ENCODE results near the gene CERKL. TPM values are rescaled to one million over a fixed set of nuclear protein-coding genes. Genes with fewer than 3 reads are reported as not detected.

Gene CERKL
- total and polyA plus RNA-seq, 9 of the 15 experiments (the other 6 are each of a cell fraction or from before 2014, with no cell fraction given), result 0.04 to 0.08 TPM; not detected in 7

- intact Hi-C loops (cut with micrococcal nuclease), result no loop called here
- in situ Hi-C loops (cut with MboI), result no loop called here
- no peaks in the 10 kb centered on the region for H3K36me3 ChIP-seq (ENCODE audit: control insufficient read depth, insufficient read depth, low read length)
- FAIRE-seq, result no peak
- BruUV-seq (replicated peaks), result no TSS peak
- no peaks in the 10 kb centered on the region for H3K4me1 ChIP-seq (replicated peaks in 1 of 2; ENCODE audit: control insufficient read depth in 2 of 2, insufficient read depth in 2 of 2, low read length in 2 of 2)
- H3K9me1 ChIP-seq (ENCODE audit: control insufficient read depth, insufficient read depth, low read length), result no peaks in the 10 kb centered on the region
- no peak overlapping the region for H3K27ac ChIP-seq (ENCODE audit: extremely low read depth, low read depth, low read length)
- ATAC-seq, result no peak
- ChIA-PET POLR2A (no interaction called here), CTCF (ENCODE audit: low intra/inter-chr PET ratio) (no interaction called here)
- H3K9me3 ChIP-seq (replicated peaks; ENCODE audit: control insufficient read depth, insufficient read depth, low read depth, low read length), result no peaks in the 10 kb centered on the region
- WGBS (ENCODE audit: insufficient coverage, low coverage, missing lambda C conversion rate), result 3% methylated on average over 3 of the region's 3 CpGs
- H3K27me3 ChIP-seq (ENCODE audit: control insufficient read depth in 2 of 2, insufficient read depth in 2 of 2, low read length in 2 of 2), result no peaks in the 10 kb centered on the region
- H4K20me1 ChIP-seq (replicated peaks; ENCODE audit: control insufficient read depth, insufficient read depth, low read length), result no peaks in the 10 kb centered on the region
- no peak overlapping the region for H3K9ac ChIP-seq (ENCODE audit: insufficient read depth in 1 of 2, low read depth in 2 of 2, low read length in 2 of 2)
- no peak for DNase-seq (ENCODE audit: extremely low read depth in 1 of 4, low spot score in 3 of 4)
- no peak overlapping the region for H3K4me2 ChIP-seq (ENCODE audit: insufficient read depth, low read length)
- no peak overlapping the region for H3K4me3 ChIP-seq
- H2AFZ ChIP-seq (ENCODE audit: low read depth, low read length), result no peak overlapping the region
- no peaks in the 10 kb centered on the region for H3K79me2 ChIP-seq (ENCODE audit: control insufficient read depth, insufficient read depth, low read length)
- TF ChIP-seq NR2F6 (CRISPR knock-in tag; IDR thresholded peaks at IDR 0.05), result no peak
- no peak for TF ChIP-seq MAZ (CRISPR knock-in tag; conservative IDR thresholded peaks at IDR 0.05 in 1 of 2, IDR thresholded peaks at IDR 0.05 in 1 of 2)
- 0 out of 2 replicates have a peak, but pooled peaks have one; percentile 24 for TF ChIP-seq ZNF316 (IDR thresholded peaks at IDR 0.05)
- peak; percentile 46; the same call in 1 of the 2 replicates for TF ChIP-seq MAFF (IDR thresholded peaks at IDR 0.05; ENCODE audit: low read length)
- TF ChIP-seq MAFK (IDR thresholded peaks at IDR 0.05; ENCODE audit: low read length), result peak; percentile 64
These were observed 28.0 kb downstream of the CERKL start for GRCh38 chr2:181628590-181629585.

GRCh38 chr2:181627545-181627944 lies 29.4 kb downstream of the CERKL start:
- ChIA-PET CTCF (ENCODE audit: low intra/inter-chr PET ratio) (no interaction called here), POLR2A (no interaction called here)
- H3K4me1 ChIP-seq (replicated peaks in 1 of 2; ENCODE audit: control insufficient read depth in 2 of 2, insufficient read depth in 2 of 2, low read length in 2 of 2), result no peaks in the 10 kb centered on the region
- no peak overlapping the region for H3K9ac ChIP-seq (ENCODE audit: insufficient read depth in 1 of 2, low read depth in 2 of 2, low read length in 2 of 2)
- no peaks in the 10 kb centered on the region for H3K9me3 ChIP-seq (replicated peaks; ENCODE audit: control insufficient read depth, insufficient read depth, low read depth, low read length)
- in situ Hi-C loops (cut with MboI) (no loop called here), intact Hi-C loops (cut with micrococcal nuclease) (no loop called here)
- no peaks in the 10 kb centered on the region for H3K36me3 ChIP-seq (ENCODE audit: control insufficient read depth, insufficient read depth, low read length)
- no peak overlapping the region for H3K4me2 ChIP-seq (ENCODE audit: insufficient read depth, low read length)
- no peak overlapping the region for H3K4me3 ChIP-seq
- TF ChIP-seq ZNF586 (CRISPR knock-in tag; conservative IDR thresholded peaks at IDR 0.05) (no peak), COPS2 (conservative IDR thresholded peaks at IDR 0.05) (no peak), ETV5 (CRISPR knock-in tag; IDR thresholded peaks at IDR 0.05; ENCODE audit: low read depth) (no peak), TCFL5 (CRISPR knock-in tag; conservative IDR thresholded peaks at IDR 0.05) (no peak)
- FAIRE-seq, result no peak
- no peaks in the 10 kb centered on the region for H3K27me3 ChIP-seq (ENCODE audit: control insufficient read depth in 2 of 2, insufficient read depth in 2 of 2, low read length in 2 of 2)
- no peaks in the 10 kb centered on the region for H4K20me1 ChIP-seq (replicated peaks; ENCODE audit: control insufficient read depth, insufficient read depth, low read length)
- WGBS (ENCODE audit: insufficient coverage, low coverage, missing lambda C conversion rate), result 2% methylated on average over 3 of the region's 3 CpGs
- DNase-seq (ENCODE audit: extremely low read depth in 1 of 4, low spot score in 3 of 4), result no peak
- no peaks in the 10 kb centered on the region for H3K9me1 ChIP-seq (ENCODE audit: control insufficient read depth, insufficient read depth, low read length)
- H2AFZ ChIP-seq (ENCODE audit: low read depth, low read length), result no peak overlapping the region
- H3K27ac ChIP-seq (ENCODE audit: extremely low read depth, low read depth, low read length), result no peak overlapping the region
- ATAC-seq, result no peak
- no TSS peak for BruUV-seq (replicated peaks)
- H3K79me2 ChIP-seq (ENCODE audit: control insufficient read depth, insufficient read depth, low read length), result no peaks in the 10 kb centered on the region

All from K562 (cell line).